ENCODE measurements around the gene CMIP.

CMIP gene

GRCh38 chr16:81752225-81752875, 307.7 kb downstream of the CMIP start:
- no peak for DNase-seq (ENCODE audit: low read depth)

- DNase-seq (ENCODE audit: low read depth) = no peak
Observed at GRCh38 chr16:81752876-81753227, 308.2 kb downstream of the CMIP start.

GRCh38 chr16:81754858-81755257, 310.2 kb downstream of the CMIP start:
- no peak for DNase-seq (ENCODE audit: low read depth)

GRCh38 chr16:81755915-81756614, 311.5 kb downstream of the CMIP start:
- no peak for DNase-seq (ENCODE audit: low read depth)

- no peak for DNase-seq (ENCODE audit: low read depth)
Observed at GRCh38 chr16:81756615-81757356, 312.2 kb downstream of the CMIP start.

- no peak for DNase-seq (ENCODE audit: low read depth)
Observed at GRCh38 chr16:81758376-81758775, 313.8 kb downstream of the CMIP start.

Data from activated T-helper 1 cell treated with Interleukin-2 at 50 U/mL for 16 hours (primary cell).